ENCODE data around the gene NFKBIZ. TPM values are rescaled to one million over a fixed set of nuclear protein-coding genes. Genes with fewer than 3 reads are reported as not detected.
"Not testable (repeated sequence)": the region's sequence is repeated elsewhere in the genome, so short reads cannot be mapped to it uniquely, and the experiment has no call there.

Gene NFKBIZ
- total RNA-seq, 2 donors from 2014 or later: 34.9 to 39.7 TPM

GRCh38 chr3:101896083-101896757 lies 46.9 kb downstream of the NFKBIZ start:
- DNase-seq (no peak), ATAC-seq (no peak)
- intact Hi-C loops (cut with DNase I): no loop called here

- DNase-seq (no peak), ATAC-seq (no peak)
- intact Hi-C loops (cut with DNase I): no loop called here
Measured at GRCh38 chr3:101897013-101897412, 47.7 kb downstream of the NFKBIZ start.

DNA sequence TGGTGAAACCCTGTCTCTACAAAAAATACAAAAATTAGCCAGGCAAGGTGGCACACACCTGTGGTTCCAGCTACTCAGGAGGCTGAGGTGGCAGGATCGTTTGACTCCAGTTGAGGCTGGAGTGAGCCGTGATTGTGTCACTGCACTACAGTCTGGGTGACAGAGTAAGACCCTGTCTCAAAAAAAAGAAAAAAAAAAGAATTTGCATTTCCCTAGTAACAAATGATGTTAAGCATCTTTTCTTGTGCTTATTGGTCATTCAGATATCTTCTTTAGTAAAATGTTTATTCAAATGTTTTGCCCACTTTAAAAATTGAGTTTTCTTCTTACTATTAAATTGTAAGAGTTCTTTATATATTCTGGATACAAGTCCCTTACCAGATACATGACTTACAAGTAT lies 48.7 kb downstream of the NFKBIZ start:
- intact Hi-C loops (cut with DNase I): no loop called here
- no peak for ATAC-seq
- DNase-seq: no peak

- DNase-seq (no peak), ATAC-seq (peak; percentile 70 to 74)
- intact Hi-C loops (cut with DNase I): no loop called here
Measured at GRCh38 chr3:101898752-101899169, 49.4 kb downstream of the NFKBIZ start.

DNA sequence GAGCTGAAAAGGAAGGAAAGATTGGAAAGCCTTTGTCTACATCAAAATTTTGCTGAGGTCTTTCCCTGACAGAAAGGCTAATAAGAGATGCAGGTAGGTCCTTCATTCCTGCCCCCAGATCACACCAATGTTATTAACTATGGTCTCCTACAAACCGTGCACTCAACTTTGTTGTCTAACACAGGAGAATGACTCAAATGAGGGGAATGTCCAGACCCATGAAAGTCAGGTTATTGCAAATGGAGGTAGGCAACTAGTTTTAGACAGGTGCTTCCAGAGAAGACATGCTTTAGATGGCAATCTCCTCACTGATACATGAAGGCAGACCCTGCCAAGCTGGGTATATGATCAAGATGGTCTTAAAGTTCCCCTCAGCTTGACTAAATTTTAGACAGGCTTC lies 51.0 kb downstream of the NFKBIZ start:
- intact Hi-C loops (cut with DNase I): no loop called here
- no peak for ATAC-seq
- no peak for DNase-seq

DNA sequence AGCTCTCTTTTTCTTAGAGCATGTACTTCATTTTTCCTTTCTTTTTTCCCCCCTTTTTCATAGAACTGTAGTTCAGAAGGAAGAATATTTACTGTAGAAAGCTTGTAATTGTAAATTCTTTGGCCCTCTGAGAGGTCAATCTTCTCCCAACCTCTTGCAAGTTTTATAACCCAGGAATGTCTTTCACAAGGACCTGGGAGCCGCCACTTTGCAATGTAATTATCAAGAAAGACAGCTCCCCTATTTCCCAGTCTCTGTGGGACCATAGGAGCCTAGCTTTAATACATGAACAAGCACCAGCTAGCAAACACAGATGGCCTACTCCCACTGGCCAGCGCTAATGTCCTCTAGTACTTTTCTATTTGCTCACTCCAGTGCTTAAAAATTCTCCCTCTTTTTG lies 51.4 kb downstream of the NFKBIZ start:
- DNase-seq (no peak), ATAC-seq (no peak)
- intact Hi-C loops (cut with DNase I): no loop called here

DNA sequence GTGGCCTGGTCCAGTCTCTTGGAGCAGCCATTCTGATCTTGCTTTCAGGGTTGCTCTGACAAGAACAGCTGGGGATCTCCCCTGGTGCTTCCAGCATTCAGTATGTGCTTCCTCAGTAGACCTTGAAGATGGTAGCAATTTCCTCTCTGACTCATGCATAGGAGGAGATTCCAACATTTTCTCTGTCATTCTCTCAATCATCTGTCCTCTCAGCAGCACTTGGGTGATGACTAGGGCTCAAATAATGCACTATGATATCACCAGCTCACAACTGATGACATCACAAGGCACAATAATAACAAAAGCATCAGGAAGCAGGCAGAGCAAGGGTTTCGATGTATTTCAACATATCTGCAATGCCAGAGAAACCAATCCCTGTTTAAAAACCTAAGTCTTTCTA lies 52.7 kb downstream of the NFKBIZ start:
- ATAC-seq: peak in 1 of 2 donors; percentile 87
- intact Hi-C loops (cut with DNase I): no loop called here
- DNase-seq: no peak

DNA sequence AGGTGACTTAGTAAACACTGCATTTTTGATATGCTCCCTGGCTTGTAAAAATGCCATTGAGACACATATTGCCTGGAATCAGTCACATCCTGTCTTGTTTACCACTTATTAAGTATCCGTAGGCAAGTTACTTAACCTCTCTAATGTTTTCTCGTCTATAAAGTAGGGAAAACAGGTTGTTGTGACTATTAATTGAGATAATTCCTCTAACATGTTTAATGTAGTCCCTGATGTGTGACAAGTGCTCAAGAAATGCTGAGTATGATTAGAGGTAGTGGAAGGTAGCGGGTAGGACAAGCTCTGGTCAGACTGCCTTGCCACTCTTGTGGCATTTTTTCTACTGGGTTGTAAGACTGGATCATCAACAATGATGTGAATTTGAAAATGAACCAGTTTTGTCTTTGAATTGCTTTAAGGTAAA lies 54.1 kb downstream of the NFKBIZ start:
- intact Hi-C loops (cut with DNase I): no loop called here
- ATAC-seq (no peak), DNase-seq (no peak)

GRCh38 chr3:101905573-101905972 lies 56.3 kb downstream of the NFKBIZ start:
- ATAC-seq; intact Hi-C loops (cut with DNase I); DNase-seq: not testable (repeated sequence)

Other genes starting within 250 kb of the NFKBIZ start
- 10 to 100 TPM in 1 of 2 donors, 1 to 10 TPM in 1; 8.3 to 10.3 TPM for gene ZBTB11, start 172.4 kb upstream of the NFKBIZ start, total RNA-seq
- 100 to 1,000 TPM; 824 to 885 TPM for gene RPL24, start 162.8 kb upstream of the NFKBIZ start, total RNA-seq
- 1 to 10 TPM; 5.1 to 6.1 TPM for gene CEP97, start 124.9 kb upstream of the NFKBIZ start, total RNA-seq
- 10 to 100 TPM; 34.2 to 35.1 TPM for gene NXPE3, start 70.3 kb upstream of the NFKBIZ start, total RNA-seq